Activated CD4-positive, CD25-positive, alpha-beta regulatory T cell treated with anti-CD3 and anti-CD28 coated beads, Interleukin-2, amount 50 U/mL, for 16 hours (primary cell): ENCODE measurements around the gene NUDT9.
"Not testable (repeated sequence)": the region's sequence is repeated elsewhere in the genome, so short reads cannot be mapped to it uniquely, and the experiment has no call there.

ENCODE experiments used
- DNase-seq: peaks from one replicate; pipeline ENCODE4 v3.0.0-alpha.2; 2020; ENCODE audit warnings: low read depth, low spot score

The NUDT9 gene

GRCh38 chr4:87409420-87409939 is 12.9 kb upstream of the NUDT9 start:
- no peak for DNase-seq

- no peak for DNase-seq
Observed at GRCh38 chr4:87410157-87410556, 12.2 kb upstream of the NUDT9 start.

GRCh38 chr4:87410679-87411078 is 11.7 kb upstream of the NUDT9 start:
- DNase-seq: no peak

GRCh38 chr4:87414816-87415215 is 7.6 kb upstream of the NUDT9 start:
- no peak for DNase-seq

GRCh38 chr4:87416965-87417364 is 5.4 kb upstream of the NUDT9 start:
- no peak for DNase-seq

GRCh38 chr4:87418410-87418809 is 4.0 kb upstream of the NUDT9 start:
- not testable (repeated sequence) for DNase-seq

GRCh38 chr4:87419578-87420249 is 2.7 kb upstream of the NUDT9 start:
- DNase-seq: no peak

GRCh38 chr4:87420276-87420830 is 2.0 kb upstream of the NUDT9 start:
- no peak for DNase-seq

GRCh38 chr4:87423317-87424098 is 1.1 kb downstream of the NUDT9 start:
- no peak for DNase-seq

GRCh38 chr4:87424099-87424543 is 1.7 kb downstream of the NUDT9 start:
- DNase-seq: not testable (repeated sequence)

GRCh38 chr4:87425711-87426110 is 3.3 kb downstream of the NUDT9 start:
- DNase-seq: no peak

- DNase-seq: no peak
Observed at GRCh38 chr4:87426865-87427517, 4.6 kb downstream of the NUDT9 start.

- no peak for DNase-seq
Observed at GRCh38 chr4:87427518-87427868, 5.1 kb downstream of the NUDT9 start.

GRCh38 chr4:87428979-87429378 is 6.6 kb downstream of the NUDT9 start:
- no peak for DNase-seq

GRCh38 chr4:87430038-87430437 is 7.7 kb downstream of the NUDT9 start:
- DNase-seq: no peak

GRCh38 chr4:87433342-87433741 is 11.0 kb downstream of the NUDT9 start:
- DNase-seq: no peak

GRCh38 chr4:87442889-87443288 is 20.5 kb downstream of the NUDT9 start:
- DNase-seq: no peak

- no peak for DNase-seq
Observed at GRCh38 chr4:87444741-87445140, 22.4 kb downstream of the NUDT9 start.

- no peak for DNase-seq
Observed at GRCh38 chr4:87445964-87446363, 23.6 kb downstream of the NUDT9 start.

- not testable (repeated sequence) for DNase-seq
Observed at GRCh38 chr4:87446375-87446774, 24.0 kb downstream of the NUDT9 start.

- no peak for DNase-seq
Observed at GRCh38 chr4:87451537-87451936, 29.2 kb downstream of the NUDT9 start.

- no peak for DNase-seq
Observed at GRCh38 chr4:87458913-87459312, 36.5 kb downstream of the NUDT9 start.
